Left ventricle myocardium inferior (tissue), 1 donor: ENCODE results near the gene BCAS3. TPM values are rescaled to one million over a fixed set of nuclear protein-coding genes. Genes with fewer than 3 reads are reported as not detected.

Experiments
- DNase-seq: peaks from one replicate; pipeline ENCODE4 v3.0.0-alpha.2; 2020
- H3K27ac ChIP-seq: fragments of 200-600 bp; replicated peaks from 2 replicates; pipeline ENCODE4 v1.8.0; 2021
- H3K27me3 ChIP-seq: fragments of 200-600 bp; 2 replicates; pipeline ENCODE4 v1.8.0; 2021; ENCODE audit warnings: low read depth
- H3K36me3 ChIP-seq: fragments of 200-600 bp; 2 replicates; pipeline ENCODE4 v1.8.0; 2021
- H3K4me1 ChIP-seq: fragments of 200-600 bp; 2 replicates; pipeline ENCODE4 v1.8.0; 2021
- H3K4me3 ChIP-seq: fragments of 200-600 bp; 2 replicates; pipeline ENCODE4 v1.8.0; 2021; ENCODE audit warnings: mild to moderate bottlenecking, moderate library complexity
- H3K9me3 ChIP-seq: fragments of 200-600 bp; replicated peaks from 2 replicates; pipeline ENCODE4 v1.8.0; 2021
- CTCF ChIP-seq: fragments of 200-600 bp; IDR thresholded peaks from 2 replicates; pipeline ENCODE4 v1.8.0; 2021; ENCODE audit warnings: antibody characterized with exemption, mild to moderate bottlenecking, borderline replicate concordance
- intact Hi-C: fragments of 100-400 bp; cut with micrococcal nuclease; formaldehyde crosslinking; loops from one replicate; pipeline ENCODE4 v1.11.0; 2022
- total RNA-seq: library from RNA; stranded (reverse); fragmentation: NEBNext Ultra II Directional; extraction: Animal tissue kit (Norgen Biotek cat#: 25700); gene quantifications from one replicate; pipeline ENCODE4 v1.2.1, GENCODE V29; 2021
- donor health status: DM: no; HTN: yes; CAD: no; lungs with severe emphysema.

BCAS3 gene
- total RNA-seq, 1 donor from 2014 or later: 16.5 TPM

- H3K4me3 ChIP-seq: no peak overlapping the region
- DNase-seq: no peak
- intact Hi-C loops: no loop called here
- H3K36me3 ChIP-seq: peaks cover 18% of the 10 kb centered on the region
- H3K4me1 ChIP-seq: no peaks in the 10 kb centered on the region
- TF ChIP-seq CTCF: no peak
- no peaks in the 10 kb centered on the region for H3K27me3 ChIP-seq
- H3K27ac ChIP-seq: no peak overlapping the region
- H3K9me3 ChIP-seq: no peaks in the 10 kb centered on the region
Observed at GRCh38 chr17:60713608-60714007, 36.0 kb downstream of the BCAS3 start.

- Histone ChIP-seq H3K4me1 (no peaks in the 10 kb centered on the region), H3K4me3 (no peak overlapping the region), H3K36me3 (no peaks in the 10 kb centered on the region), H3K9me3 (no peaks in the 10 kb centered on the region), H3K27me3 (no peaks in the 10 kb centered on the region), H3K27ac (no peak overlapping the region)
- intact Hi-C loops: no loop called here
- TF ChIP-seq CTCF: no peak
- DNase-seq: no peak
Observed at GRCh38 chr17:60716766-60717165, 39.1 kb downstream of the BCAS3 start.

GRCh38 chr17:60717814-60718213 is 40.2 kb downstream of the BCAS3 start:
- no peak overlapping the region for H3K4me3 ChIP-seq
- no peak overlapping the region for H3K27ac ChIP-seq
- intact Hi-C loops: no loop called here
- no peaks in the 10 kb centered on the region for H3K9me3 ChIP-seq
- no peaks in the 10 kb centered on the region for H3K36me3 ChIP-seq
- TF ChIP-seq CTCF: no peak
- no peak for DNase-seq
- no peaks in the 10 kb centered on the region for H3K27me3 ChIP-seq
- no peaks in the 10 kb centered on the region for H3K4me1 ChIP-seq

GRCh38 chr17:60720763-60721531 is 43.3 kb downstream of the BCAS3 start:
- no peak for DNase-seq
- no peaks in the 10 kb centered on the region for H3K27me3 ChIP-seq
- no peak overlapping the region for H3K4me3 ChIP-seq
- H3K4me1 ChIP-seq: no peaks in the 10 kb centered on the region
- H3K27ac ChIP-seq: no peak overlapping the region
- intact Hi-C loops: no loop called here
- peak; percentile 91 for TF ChIP-seq CTCF
- H3K36me3 ChIP-seq: no peaks in the 10 kb centered on the region
- H3K9me3 ChIP-seq: no peaks in the 10 kb centered on the region

- Histone ChIP-seq H3K9me3 (no peaks in the 10 kb centered on the region), H3K4me1 (peaks cover 2% of the 10 kb centered on the region), H3K4me3 (no peak overlapping the region), H3K36me3 (peaks cover 6% of the 10 kb centered on the region), H3K27me3 (no peaks in the 10 kb centered on the region), H3K27ac (no peak overlapping the region)
- DNase-seq: no peak
- TF ChIP-seq CTCF: no peak
- intact Hi-C loops: no loop called here
Observed at GRCh38 chr17:60724647-60725046, 47.0 kb downstream of the BCAS3 start.
